ENCODE results near the gene PON3.

Gene PON3

GRCh38 chr7:95322396-95322795, 73.8 kb downstream of the PON3 start:
- no peak overlapping the region for H3K4me3 ChIP-seq (ENCODE audit: low read depth, low read length)
- no peak for TF ChIP-seq CTCF (IDR thresholded peaks at IDR 0.05; ENCODE audit: control insufficient read depth, extremely low read depth, insufficient read depth)
- no peak for DNase-seq (ENCODE audit: low read depth)

DNA sequence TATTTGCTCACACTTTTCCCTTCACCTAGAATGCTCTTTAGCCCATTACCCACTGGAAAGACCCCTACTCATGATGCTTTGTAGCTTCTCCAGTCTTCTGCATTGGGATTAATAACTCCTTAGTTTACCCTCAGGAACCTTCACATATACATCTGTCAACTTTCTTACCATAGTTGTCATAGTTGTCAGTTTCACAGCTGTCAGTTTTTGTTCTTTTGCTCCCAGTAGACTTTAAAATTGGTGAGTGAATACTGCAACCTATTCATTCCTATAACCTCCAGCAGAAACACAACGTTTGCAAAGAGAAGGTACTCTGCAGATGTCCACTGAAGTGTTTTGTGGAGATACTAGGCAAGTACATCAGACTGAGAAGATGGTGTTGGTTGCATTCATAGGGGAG, 74.5 kb downstream of the PON3 start:
- no peak for TF ChIP-seq CTCF (IDR thresholded peaks at IDR 0.05; ENCODE audit: control insufficient read depth, extremely low read depth, insufficient read depth)
- H3K4me3 ChIP-seq (ENCODE audit: low read depth, low read length): no peak overlapping the region
- DNase-seq (ENCODE audit: low read depth): no peak

- no peak for TF ChIP-seq CTCF (IDR thresholded peaks at IDR 0.05; ENCODE audit: control insufficient read depth, extremely low read depth, insufficient read depth)
- DNase-seq (ENCODE audit: low read depth): no peak
Observed at GRCh38 chr7:95320651-95321050, 75.5 kb downstream of the PON3 start.

DNA sequence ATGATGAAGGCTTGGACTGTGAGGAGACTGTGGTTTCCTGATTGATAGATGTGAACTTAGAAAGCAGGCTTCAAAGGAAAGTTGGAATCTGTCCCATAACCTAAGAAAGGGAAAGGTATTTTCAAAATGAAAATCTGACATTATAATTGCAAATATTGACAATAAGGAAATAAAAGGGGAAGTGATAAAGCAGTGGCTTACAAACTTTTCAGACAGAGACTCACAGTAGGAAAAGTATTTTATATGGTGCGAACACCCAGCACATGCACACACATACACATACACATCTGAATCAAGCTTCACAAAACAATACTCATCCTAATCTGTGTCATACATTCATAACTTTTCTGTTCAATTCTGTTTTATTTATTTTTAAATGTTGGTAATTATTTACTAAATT, 76.6 kb downstream of the PON3 start:
- H3K4me3 ChIP-seq (ENCODE audit: low read depth, low read length): no peak overlapping the region
- TF ChIP-seq CTCF (IDR thresholded peaks at IDR 0.05; ENCODE audit: control insufficient read depth, extremely low read depth, insufficient read depth): no peak
- DNase-seq (ENCODE audit: low read depth): no peak

More at GRCh38 chr7:95320651-95321050, 75.5 kb downstream of the PON3 start:
- H3K4me3 ChIP-seq (ENCODE audit: low read depth, low read length): no peak overlapping the region

DNA sequence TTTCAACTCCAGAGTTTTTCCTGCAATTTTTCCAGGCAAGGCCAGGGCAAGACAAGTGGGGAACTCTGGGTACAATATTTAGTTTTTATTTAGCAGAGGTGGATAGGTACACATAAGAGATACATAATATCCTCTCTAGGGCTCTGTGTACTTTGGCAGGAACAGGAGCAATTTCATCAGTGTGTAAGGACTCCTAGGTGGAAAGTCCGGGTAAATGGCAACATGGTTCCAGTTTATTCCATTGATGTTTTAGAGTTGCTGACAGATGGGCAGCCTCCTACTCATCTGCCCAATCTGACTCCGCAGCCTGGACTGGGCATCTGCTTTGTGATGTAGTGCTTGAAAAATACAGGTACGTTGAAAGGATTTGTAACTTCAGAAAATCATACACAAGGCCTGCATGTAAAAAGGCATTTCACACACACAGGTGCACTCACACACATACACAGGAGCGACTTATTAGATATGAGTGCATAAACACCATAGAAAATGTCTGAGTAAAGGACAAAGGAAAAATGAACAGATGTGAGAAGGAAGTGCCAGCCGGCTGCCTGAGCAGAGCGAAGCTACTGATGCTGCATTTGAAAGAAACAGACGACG, 77.6 kb downstream of the PON3 start:
- no peak for TF ChIP-seq CTCF (IDR thresholded peaks at IDR 0.05; ENCODE audit: control insufficient read depth, extremely low read depth, insufficient read depth)
- DNase-seq (ENCODE audit: low read depth): peak; percentile 41
- H3K4me3 ChIP-seq (ENCODE audit: low read depth, low read length): no peak overlapping the region

DNA sequence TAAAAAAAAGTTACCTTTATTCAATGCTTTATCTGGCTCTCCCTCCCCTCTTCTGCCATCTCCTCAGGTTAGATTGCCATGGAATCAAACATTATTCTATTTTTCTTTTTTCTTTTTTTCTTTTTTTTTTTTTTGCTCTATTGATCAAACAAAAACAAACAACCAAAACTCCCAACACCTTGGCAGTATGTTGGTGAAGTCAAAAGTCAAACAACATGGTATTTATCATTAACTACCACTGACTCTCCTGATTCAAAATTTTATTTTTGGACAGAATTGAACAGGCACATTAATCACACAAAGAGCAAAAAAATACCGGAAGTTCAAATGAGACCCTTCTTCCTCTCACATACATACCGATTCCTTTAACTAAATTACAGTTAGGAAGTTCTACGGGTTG, 78.2 kb downstream of the PON3 start:
- no peak for TF ChIP-seq CTCF (IDR thresholded peaks at IDR 0.05; ENCODE audit: control insufficient read depth, extremely low read depth, insufficient read depth)
- no peak for DNase-seq (ENCODE audit: low read depth)
- no peak overlapping the region for H3K4me3 ChIP-seq (ENCODE audit: low read depth, low read length)

DNA sequence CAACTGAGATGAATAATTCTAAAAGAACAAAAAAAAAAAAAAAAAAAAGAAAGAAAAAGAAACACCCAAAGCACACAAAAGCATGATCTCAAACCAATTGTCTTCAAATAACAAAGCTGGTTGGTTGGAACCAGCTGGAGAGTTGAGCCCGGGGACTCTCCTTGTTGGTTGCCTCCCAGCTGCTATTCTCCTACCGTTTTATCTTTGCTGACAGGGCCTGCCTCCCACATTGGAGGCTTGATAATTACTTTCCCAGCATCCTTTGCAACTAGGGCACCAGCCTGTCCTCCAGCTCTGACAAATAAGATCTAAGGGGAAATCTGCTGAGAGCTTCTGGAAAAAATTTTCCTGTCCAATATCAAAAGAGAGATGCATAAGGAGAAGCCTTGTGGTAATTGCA, 78.6 kb downstream of the PON3 start:
- H3K4me3 ChIP-seq (ENCODE audit: low read depth, low read length): no peak overlapping the region
- no peak for DNase-seq (ENCODE audit: low read depth)
- no peak for TF ChIP-seq CTCF (IDR thresholded peaks at IDR 0.05; ENCODE audit: control insufficient read depth, extremely low read depth, insufficient read depth)

All from LNCaP clone FGC (cell line).